Measurements from ENCODE around the gene RPL18A.

DNA sequence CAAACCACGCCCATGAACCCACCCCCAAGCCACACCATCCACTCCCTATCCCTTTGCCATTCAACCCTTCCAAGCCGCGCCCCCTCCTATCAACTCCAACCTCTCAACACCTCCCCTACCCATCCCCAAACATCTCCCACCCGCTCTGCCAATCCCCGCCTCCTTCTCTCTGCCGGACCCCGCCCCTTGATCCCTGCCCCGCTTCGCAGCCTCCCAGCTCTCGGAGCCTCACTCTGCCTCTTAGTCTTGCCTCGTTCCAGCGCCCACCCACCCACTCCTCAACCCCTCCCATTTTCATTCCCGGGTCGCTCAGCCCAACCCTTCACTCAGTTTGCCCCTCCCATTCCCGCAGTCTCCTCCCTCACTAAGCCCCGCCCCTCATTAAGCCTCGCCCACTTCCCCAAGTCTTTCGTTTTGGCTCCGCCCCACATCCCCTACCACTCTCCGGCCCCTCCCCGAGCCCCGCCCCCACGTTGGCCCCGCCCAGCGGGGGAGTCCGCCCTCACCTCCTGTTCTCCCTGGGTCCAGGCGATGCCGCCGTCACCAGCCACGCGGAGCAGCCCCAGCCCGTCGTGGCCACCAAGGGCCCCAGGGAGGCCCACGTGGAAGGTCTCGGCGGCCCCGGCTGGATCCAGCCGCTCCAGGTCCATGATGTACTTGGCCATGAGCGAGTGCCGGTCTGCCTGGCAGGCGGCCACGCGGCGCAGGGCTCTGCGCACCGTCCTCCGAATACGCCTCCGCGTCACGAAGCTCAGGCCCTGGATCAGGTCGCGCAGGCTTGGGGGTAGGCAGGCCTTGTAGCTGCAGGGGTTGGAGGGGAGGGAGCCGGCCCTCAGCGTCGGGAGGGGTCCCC is 17.7 kb upstream of the RPL18A start:
- TF ChIP-seq, protein P1, sequence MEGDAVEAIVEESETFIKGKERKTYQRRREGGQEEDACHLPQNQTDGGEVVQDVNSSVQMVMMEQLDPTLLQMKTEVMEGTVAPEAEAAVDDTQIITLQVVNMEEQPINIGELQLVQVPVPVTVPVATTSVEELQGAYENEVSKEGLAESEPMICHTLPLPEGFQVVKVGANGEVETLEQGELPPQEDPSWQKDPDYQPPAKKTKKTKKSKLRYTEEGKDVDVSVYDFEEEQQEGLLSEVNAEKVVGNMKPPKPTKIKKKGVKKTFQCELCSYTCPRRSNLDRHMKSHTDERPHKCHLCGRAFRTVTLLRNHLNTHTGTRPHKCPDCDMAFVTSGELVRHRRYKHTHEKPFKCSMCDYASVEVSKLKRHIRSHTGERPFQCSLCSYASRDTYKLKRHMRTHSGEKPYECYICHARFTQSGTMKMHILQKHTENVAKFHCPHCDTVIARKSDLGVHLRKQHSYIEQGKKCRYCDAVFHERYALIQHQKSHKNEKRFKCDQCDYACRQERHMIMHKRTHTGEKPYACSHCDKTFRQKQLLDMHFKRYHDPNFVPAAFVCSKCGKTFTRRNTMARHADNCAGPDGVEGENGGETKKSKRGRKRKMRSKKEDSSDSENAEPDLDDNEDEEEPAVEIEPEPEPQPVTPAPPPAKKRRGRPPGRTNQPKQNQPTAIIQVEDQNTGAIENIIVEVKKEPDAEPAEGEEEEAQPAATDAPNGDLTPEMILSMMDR (IDR thresholded peaks at IDR 0.05) = no peak
- no peak for TF ChIP-seq POLR2A (IDR thresholded peaks at IDR 0.05)
